Measurements from ENCODE around the gene CDH4.

CDH4 gene

DNA sequence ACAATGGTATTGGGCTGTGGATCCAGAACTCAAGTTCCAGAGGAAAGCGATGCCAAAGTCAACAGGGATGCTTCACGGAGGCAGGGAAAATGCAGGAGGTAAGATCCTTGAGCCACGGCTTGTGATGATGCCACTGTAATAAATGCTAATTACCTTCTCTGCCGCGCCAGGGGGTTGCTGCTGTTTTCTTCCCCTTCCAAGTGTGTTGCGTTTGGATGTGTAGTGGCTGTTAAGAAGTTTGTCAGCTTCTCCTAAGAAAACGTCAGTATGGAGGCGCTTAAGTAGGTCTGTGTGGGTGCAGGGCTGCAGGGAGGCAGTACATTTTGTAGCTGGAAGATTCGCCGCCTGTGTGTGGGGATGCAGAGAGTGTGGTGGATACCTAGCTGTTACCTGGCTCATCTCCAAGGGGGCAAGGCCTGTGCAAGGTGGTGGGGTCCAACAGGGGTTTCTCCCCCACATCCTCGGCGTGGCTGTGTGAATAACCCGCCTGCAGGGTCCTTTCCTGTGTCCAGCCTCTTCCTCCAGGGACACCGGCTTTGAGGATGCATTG is 318.7 kb downstream of the CDH4 start:
- TF ChIP-seq, protein P1, sequence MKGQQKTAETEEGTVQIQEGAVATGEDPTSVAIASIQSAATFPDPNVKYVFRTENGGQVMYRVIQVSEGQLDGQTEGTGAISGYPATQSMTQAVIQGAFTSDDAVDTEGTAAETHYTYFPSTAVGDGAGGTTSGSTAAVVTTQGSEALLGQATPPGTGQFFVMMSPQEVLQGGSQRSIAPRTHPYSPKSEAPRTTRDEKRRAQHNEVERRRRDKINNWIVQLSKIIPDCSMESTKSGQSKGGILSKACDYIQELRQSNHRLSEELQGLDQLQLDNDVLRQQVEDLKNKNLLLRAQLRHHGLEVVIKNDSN (IDR thresholded peaks at IDR 0.05): no peak
- TF ChIP-seq RAD21 (IDR thresholded peaks at IDR 0.05; ENCODE audit: low read depth): no peak
- no peak for TF ChIP-seq CEBPB (IDR thresholded peaks at IDR 0.05)
- TF ChIP-seq FOXM1 (IDR thresholded peaks at IDR 0.05; ENCODE audit: borderline replicate concordance, low read depth): no peak
- no peak for TF ChIP-seq CREB1 (IDR thresholded peaks at IDR 0.05; ENCODE audit: low read depth)
- TF ChIP-seq, protein P2, sequence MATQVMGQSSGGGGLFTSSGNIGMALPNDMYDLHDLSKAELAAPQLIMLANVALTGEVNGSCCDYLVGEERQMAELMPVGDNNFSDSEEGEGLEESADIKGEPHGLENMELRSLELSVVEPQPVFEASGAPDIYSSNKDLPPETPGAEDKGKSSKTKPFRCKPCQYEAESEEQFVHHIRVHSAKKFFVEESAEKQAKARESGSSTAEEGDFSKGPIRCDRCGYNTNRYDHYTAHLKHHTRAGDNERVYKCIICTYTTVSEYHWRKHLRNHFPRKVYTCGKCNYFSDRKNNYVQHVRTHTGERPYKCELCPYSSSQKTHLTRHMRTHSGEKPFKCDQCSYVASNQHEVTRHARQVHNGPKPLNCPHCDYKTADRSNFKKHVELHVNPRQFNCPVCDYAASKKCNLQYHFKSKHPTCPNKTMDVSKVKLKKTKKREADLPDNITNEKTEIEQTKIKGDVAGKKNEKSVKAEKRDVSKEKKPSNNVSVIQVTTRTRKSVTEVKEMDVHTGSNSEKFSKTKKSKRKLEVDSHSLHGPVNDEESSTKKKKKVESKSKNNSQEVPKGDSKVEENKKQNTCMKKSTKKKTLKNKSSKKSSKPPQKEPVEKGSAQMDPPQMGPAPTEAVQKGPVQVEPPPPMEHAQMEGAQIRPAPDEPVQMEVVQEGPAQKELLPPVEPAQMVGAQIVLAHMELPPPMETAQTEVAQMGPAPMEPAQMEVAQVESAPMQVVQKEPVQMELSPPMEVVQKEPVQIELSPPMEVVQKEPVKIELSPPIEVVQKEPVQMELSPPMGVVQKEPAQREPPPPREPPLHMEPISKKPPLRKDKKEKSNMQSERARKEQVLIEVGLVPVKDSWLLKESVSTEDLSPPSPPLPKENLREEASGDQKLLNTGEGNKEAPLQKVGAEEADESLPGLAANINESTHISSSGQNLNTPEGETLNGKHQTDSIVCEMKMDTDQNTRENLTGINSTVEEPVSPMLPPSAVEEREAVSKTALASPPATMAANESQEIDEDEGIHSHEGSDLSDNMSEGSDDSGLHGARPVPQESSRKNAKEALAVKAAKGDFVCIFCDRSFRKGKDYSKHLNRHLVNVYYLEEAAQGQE (IDR thresholded peaks at IDR 0.05; ENCODE audit: low read depth): no peak
- TF ChIP-seq NFIC (IDR thresholded peaks at IDR 0.05): no peak
- TF ChIP-seq TEAD4 (IDR thresholded peaks at IDR 0.05): no peak
- no peak for TF ChIP-seq TAF1 (IDR thresholded peaks at IDR 0.05; ENCODE audit: low read depth)
- TF ChIP-seq, protein P3, sequence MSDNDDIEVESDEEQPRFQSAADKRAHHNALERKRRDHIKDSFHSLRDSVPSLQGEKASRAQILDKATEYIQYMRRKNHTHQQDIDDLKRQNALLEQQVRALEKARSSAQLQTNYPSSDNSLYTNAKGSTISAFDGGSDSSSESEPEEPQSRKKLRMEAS (IDR thresholded peaks at IDR 0.05): no peak
- no peak for TF ChIP-seq EP300 (IDR thresholded peaks at IDR 0.05; ENCODE audit: borderline replicate concordance)
- no peak for TF ChIP-seq YY1 (IDR thresholded peaks at IDR 0.05; ENCODE audit: low read depth)

DNA sequence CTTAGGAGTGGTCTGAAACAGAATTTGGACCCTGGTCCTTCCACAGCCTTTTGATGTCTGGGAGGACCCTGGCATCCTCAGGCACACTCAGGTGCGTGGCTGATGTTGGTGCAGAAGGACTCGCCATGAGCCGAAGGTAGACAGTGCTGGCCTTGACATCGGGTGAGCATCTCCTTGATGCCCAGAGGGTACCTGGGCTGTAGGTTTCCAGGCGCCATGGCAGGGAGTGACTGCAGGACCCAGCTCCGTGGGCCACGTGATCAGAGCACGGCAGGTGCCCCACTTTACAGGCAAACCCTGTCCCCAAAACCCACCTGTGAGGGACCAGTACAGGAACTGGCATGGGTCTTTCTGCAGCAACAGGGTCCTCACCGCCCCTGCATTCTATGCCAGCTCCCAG is 319.2 kb downstream of the CDH4 start:
- TF ChIP-seq, protein P3 (IDR thresholded peaks at IDR 0.05): no peak
- TF ChIP-seq CREB1 (IDR thresholded peaks at IDR 0.05; ENCODE audit: low read depth) (no peak), ZBTB7A (IDR thresholded peaks at IDR 0.05; ENCODE audit: low read depth) (no peak), TEAD4 (IDR thresholded peaks at IDR 0.05) (no peak), NFIC (IDR thresholded peaks at IDR 0.05) (no peak), FOXM1 (IDR thresholded peaks at IDR 0.05; ENCODE audit: borderline replicate concordance, low read depth) (no peak), TCF12 (IDR thresholded peaks at IDR 0.05; ENCODE audit: low read depth) (no peak), EP300 (IDR thresholded peaks at IDR 0.05; ENCODE audit: borderline replicate concordance) (no peak)
- TF ChIP-seq, protein P2 (IDR thresholded peaks at IDR 0.05; ENCODE audit: low read depth): no peak
- TF ChIP-seq, protein P1 (IDR thresholded peaks at IDR 0.05): no peak

DNA sequence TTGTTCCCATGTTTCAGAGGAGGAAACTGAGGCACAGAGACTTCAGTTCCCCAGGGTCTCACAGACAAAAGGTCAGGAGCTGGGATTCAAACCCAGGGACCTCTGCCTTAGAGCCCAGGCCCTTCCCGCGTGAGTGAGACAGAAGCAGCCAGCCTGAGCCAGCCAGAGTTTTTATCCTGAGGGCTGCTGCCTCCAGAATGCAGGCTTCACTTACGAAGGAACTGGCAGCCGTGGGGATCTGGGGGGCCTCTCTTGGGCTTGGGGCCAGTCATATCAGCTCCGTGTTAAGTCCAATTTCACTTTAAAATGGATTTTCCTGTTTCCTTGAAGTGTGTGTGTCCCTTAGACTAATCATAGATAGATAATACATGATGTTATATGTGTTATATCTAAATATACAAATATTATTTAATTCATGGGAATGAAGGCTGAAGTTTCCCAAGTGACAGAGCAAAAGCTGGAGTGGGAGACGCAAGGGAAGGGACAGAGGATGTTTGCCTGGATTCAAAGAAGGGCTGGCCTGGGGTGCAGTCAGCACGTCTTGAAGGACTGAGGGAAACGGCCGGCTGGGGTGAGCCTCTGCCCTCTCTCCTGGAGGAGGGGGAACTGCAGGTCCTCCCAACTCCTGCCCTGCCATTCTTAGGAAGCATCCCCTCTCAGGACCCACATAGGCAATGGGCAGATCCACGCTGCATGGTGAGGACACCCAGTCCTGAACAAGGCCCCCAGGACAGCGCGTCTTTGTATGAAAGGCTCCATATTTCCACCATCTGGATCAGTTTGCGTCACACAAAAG is 320.1 kb downstream of the CDH4 start:
- TF ChIP-seq RAD21 (IDR thresholded peaks at IDR 0.05; ENCODE audit: low read depth) (no peak), FOXM1 (IDR thresholded peaks at IDR 0.05; ENCODE audit: borderline replicate concordance, low read depth) (no peak), EGR1 (IDR thresholded peaks at IDR 0.05) (no peak), TCF12 (IDR thresholded peaks at IDR 0.05; ENCODE audit: low read depth) (no peak), CREB1 (IDR thresholded peaks at IDR 0.05; ENCODE audit: low read depth) (no peak), ZBTB7A (IDR thresholded peaks at IDR 0.05; ENCODE audit: low read depth) (no peak), NFIC (IDR thresholded peaks at IDR 0.05) (no peak), CEBPB (IDR thresholded peaks at IDR 0.05) (no peak), TEAD4 (IDR thresholded peaks at IDR 0.05) (no peak), TAF1 (IDR thresholded peaks at IDR 0.05; ENCODE audit: low read depth) (no peak), YY1 (IDR thresholded peaks at IDR 0.05; ENCODE audit: low read depth) (no peak), EP300 (IDR thresholded peaks at IDR 0.05; ENCODE audit: borderline replicate concordance) (no peak)
- TF ChIP-seq, protein P1 (IDR thresholded peaks at IDR 0.05): no peak

DNA sequence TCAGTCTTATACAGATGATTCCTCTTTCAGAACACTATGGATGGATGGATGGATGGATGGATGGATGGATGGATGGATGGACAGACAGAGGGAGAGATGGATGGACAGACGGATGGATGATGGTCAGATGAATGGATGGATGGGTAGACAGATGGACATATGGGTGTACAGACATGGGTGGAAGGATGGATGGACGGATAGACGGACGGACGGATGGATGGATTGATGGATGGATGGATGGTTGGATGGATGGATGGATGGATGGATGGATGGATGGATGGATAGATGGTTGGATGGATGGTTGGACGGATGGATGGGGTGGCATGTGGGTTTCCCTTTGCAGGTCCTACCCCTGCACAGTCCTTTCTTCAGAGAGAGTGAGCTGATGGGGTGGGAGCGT is 320.7 kb downstream of the CDH4 start:
- TF ChIP-seq TAF1 (IDR thresholded peaks at IDR 0.05; ENCODE audit: low read depth) (no peak), FOXM1 (IDR thresholded peaks at IDR 0.05; ENCODE audit: borderline replicate concordance, low read depth) (no peak)
- TF ChIP-seq, protein P2 (IDR thresholded peaks at IDR 0.05; ENCODE audit: low read depth): no peak
- TF ChIP-seq, protein P3 (IDR thresholded peaks at IDR 0.05): no peak

Data from Ishikawa (cell line).